Measurements from ENCODE around the gene DLK1. TPM values are rescaled to one million over a fixed set of nuclear protein-coding genes. Genes with fewer than 3 reads are reported as not detected.

DLK1 gene
- total RNA-seq, result under 1 TPM in 1 of 2 donors, not detected in 1; 0.26 TPM
- polyA plus RNA-seq (ENCODE audit: insufficient read length in 6 of 6), result 1 to 10 TPM in 5 of 6 donors, under 1 TPM in 1; 0.25 to 1.7 (median 1.6) TPM
- long read RNA-seq, donor 1, full-length matches to known transcripts, result 1 of 1 reads
- long read RNA-seq, donor 1, partial matches to known transcripts, result 0 of 1 reads
- long read RNA-seq, donor 1, other reads (novel, unspliced or antisense), result 0 of 1 reads
- long read RNA-seq, donor 2, full-length matches to known transcripts, result 1 of 1 reads
- long read RNA-seq, donor 2, partial matches to known transcripts, result 0 of 1 reads
- long read RNA-seq, donor 2, other reads (novel, unspliced or antisense), result 0 of 1 reads
- long read RNA-seq, donor 3, full-length matches to known transcripts, result 3 of 3 reads
- long read RNA-seq, donor 3, partial matches to known transcripts, result 0 of 3 reads
- long read RNA-seq, donor 3, other reads (novel, unspliced or antisense), result 0 of 3 reads
- long read RNA-seq, donor 4, result 0 reads
- long read RNA-seq, donor 5, result 0 reads
- long read RNA-seq, donor 6, full-length matches to known transcripts, result 12 of 12 reads
- long read RNA-seq, donor 6, partial matches to known transcripts, result 0 of 12 reads
- long read RNA-seq, donor 6, other reads (novel, unspliced or antisense), result 0 of 12 reads
- long read RNA-seq, donor 7, full-length matches to known transcripts, result 2 of 2 reads
- long read RNA-seq, donor 7, partial matches to known transcripts, result 0 of 2 reads
- long read RNA-seq, donor 7, other reads (novel, unspliced or antisense), result 0 of 2 reads
- long read RNA-seq, donor 8, full-length matches to known transcripts, result 5 of 5 reads
- long read RNA-seq, donor 8, partial matches to known transcripts, result 0 of 5 reads
- long read RNA-seq, donor 8, other reads (novel, unspliced or antisense), result 0 of 5 reads
- long read RNA-seq, donor 9, full-length matches to known transcripts, result 2 of 2 reads
- long read RNA-seq, donor 9, partial matches to known transcripts, result 0 of 2 reads
- long read RNA-seq, donor 9, other reads (novel, unspliced or antisense), result 0 of 2 reads
- long read RNA-seq, donor 10, result 0 reads
- long read RNA-seq, donor 11, result 0 reads
- long read RNA-seq, donor 12, full-length matches to known transcripts, result 5 of 5 reads
- long read RNA-seq, donor 12, partial matches to known transcripts, result 0 of 5 reads
- long read RNA-seq, donor 12, other reads (novel, unspliced or antisense), result 0 of 5 reads

- peaks cover 31 to 99% of the 10 kb centered on the region in 2 donors for H3K27me3 ChIP-seq
- TF ChIP-seq, protein P1, sequence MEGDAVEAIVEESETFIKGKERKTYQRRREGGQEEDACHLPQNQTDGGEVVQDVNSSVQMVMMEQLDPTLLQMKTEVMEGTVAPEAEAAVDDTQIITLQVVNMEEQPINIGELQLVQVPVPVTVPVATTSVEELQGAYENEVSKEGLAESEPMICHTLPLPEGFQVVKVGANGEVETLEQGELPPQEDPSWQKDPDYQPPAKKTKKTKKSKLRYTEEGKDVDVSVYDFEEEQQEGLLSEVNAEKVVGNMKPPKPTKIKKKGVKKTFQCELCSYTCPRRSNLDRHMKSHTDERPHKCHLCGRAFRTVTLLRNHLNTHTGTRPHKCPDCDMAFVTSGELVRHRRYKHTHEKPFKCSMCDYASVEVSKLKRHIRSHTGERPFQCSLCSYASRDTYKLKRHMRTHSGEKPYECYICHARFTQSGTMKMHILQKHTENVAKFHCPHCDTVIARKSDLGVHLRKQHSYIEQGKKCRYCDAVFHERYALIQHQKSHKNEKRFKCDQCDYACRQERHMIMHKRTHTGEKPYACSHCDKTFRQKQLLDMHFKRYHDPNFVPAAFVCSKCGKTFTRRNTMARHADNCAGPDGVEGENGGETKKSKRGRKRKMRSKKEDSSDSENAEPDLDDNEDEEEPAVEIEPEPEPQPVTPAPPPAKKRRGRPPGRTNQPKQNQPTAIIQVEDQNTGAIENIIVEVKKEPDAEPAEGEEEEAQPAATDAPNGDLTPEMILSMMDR (IDR thresholded peaks at IDR 0.05), result no peak
- ATAC-seq (no peak), DNase-seq (peak in 1 of 4 donors; percentile 79)
- H3K9me3 ChIP-seq, result no peaks in the 10 kb centered on the region
- no peak within 1 kb of the TSS for H3K4me3 ChIP-seq
- no peak within 1 kb of the TSS for H3K27ac ChIP-seq
- H3K4me1 ChIP-seq, result no peaks in the 10 kb centered on the region
- intact Hi-C loops (cut with DNase I), result no loop called here
- H3K36me3 ChIP-seq, result no peaks in the 10 kb centered on the region
Observed at GRCh38 chr14:100726550-100727085, at the start of gene DLK1. Gene DLK1, plus strand, starts transcription at chr14:100726892. Its CDS starts 177 bp downstream, at chr14:100727069.

DNA sequence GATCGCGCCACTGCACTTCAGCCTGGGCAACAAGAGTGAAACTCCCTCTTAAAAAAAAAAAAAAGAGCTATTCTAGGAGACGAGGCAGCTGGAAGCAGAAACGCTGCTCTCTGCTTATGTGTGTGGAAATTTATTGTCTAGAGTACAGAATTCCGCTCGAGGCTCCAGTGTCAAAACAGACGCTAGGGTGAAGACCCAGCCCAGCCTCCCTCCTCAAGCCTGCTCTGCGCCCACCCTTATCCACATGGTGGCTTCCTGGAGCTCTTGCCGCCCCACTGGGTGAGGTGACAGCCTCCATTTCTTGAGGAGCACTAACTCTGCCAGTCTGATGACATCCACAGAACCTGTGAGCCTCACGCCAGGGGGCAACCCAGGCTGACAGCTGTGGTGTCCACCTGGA, 49.5 kb upstream of the DLK1 start:
- ATAC-seq, result peak; percentile 3
- peak in 1 of 4 donors; percentile 77 for DNase-seq
- H3K4me1 ChIP-seq, result peaks cover 4 to 50% of the 10 kb centered on the region in 2 donors

GRCh38 chr14:100677554-100678468, 48.9 kb upstream of the DLK1 start:
- ATAC-seq, result peak; percentile 30
- intact Hi-C loops (cut with DNase I), result no loop called here
- Histone ChIP-seq H3K36me3 (no peaks in the 10 kb centered on the region), H3K27ac (peak overlapping the region; percentile 33 to 46), H3K9me3 (no peaks in the 10 kb centered on the region), H3K4me1 (peaks cover 4 to 50% of the 10 kb centered on the region in 2 donors), H3K27me3 (peaks cover 0 to 24% of the 10 kb centered on the region in 2 donors), H3K4me3 (no peak overlapping the region)
- TF ChIP-seq, protein P1 (IDR thresholded peaks at IDR 0.05), result no peak
- peak in 3 of 4 donors; percentile 76 to 90 (median 79) for DNase-seq

More for the DNA sequence above, 49.5 kb upstream of the DLK1 start:
- H3K27ac ChIP-seq, result peak overlapping the region; percentile 33 to 46
- TF ChIP-seq, protein P1 (IDR thresholded peaks at IDR 0.05), result no peak
- peaks cover 2 to 30% of the 10 kb centered on the region in 2 donors for H3K27me3 ChIP-seq
- no peaks in the 10 kb centered on the region for H3K36me3 ChIP-seq
- intact Hi-C loops (cut with DNase I), result no loop called here
- no peak overlapping the region for H3K4me3 ChIP-seq
- no peaks in the 10 kb centered on the region for H3K9me3 ChIP-seq

DNA sequence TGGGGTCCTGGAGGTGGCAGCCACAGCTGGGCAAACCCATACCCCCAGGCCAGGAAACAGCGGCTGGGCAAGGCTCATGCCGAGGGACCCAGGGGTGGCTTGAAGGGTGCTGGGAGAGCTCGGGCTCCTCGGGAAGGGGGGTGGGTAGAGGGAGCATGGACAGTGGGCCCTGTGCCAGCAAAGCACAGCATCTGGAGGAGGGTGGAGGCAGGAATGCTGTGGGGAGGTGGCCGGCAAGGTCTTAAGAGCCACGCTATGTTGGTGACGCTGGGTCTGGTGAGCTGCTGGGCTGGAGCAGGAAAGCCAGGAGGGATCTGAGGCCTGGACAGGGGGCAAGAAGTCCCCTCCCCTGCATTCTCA, 48.2 kb upstream of the DLK1 start:
- peaks cover 0 to 18% of the 10 kb centered on the region in 2 donors for H3K27me3 ChIP-seq
- H3K9me3 ChIP-seq, result no peaks in the 10 kb centered on the region
- intact Hi-C loops (cut with DNase I), result no loop called here
- H3K4me1 ChIP-seq, result peaks cover 4 to 50% of the 10 kb centered on the region in 2 donors
- no peaks in the 10 kb centered on the region for H3K36me3 ChIP-seq
- no peak for ATAC-seq
- TF ChIP-seq, protein P1 (IDR thresholded peaks at IDR 0.05), result no peak
- H3K4me3 ChIP-seq, result no peak overlapping the region
- DNase-seq, result no peak
- peak overlapping the region in 1 of 2 donors; percentile 33 for H3K27ac ChIP-seq
